ENCODE results near the gene TCF15. TPM values are rescaled to one million over a fixed set of nuclear protein-coding genes. Genes with fewer than 3 reads are reported as not detected.

TCF15 gene
- total RNA-seq, 1 donor from 2014 or later: 0.50 TPM

DNA sequence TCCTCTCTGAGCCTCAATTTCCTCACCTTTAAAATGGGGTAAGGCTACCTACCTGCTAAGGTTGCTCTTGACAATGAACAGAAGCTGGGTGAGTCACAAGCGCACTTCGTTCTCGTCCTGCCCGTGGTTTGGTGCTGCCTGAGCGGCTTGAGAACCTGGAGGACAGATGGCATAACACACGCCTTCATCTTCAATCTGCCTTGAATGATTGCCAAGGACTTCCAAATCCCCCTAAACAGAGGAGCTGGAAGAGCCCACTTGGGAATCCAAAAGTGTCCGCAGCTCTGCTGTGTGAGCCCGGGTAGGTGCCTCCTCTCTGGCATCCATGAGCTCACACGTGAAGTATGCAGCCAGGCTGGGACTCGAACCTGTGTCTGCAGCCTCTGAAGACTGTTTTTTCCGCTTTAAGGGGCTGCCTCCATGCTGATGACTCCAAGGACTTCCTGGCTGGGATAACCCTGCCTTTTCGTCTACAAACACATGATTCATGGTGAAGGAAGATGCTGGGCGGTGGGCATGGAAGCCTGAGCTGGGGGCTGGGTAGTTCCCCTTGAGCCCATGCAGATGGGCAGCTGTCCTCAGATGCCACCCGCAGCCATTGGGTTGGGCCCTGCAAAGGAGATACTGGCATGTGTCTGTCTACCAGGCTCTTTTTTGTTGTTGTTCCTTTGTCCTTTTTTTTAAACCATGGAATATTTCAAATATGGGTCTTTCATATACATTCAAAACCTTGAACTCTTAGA lies 41.3 kb downstream of the TCF15 start:
- no peak overlapping the region for H3K4me3 Mint-ChIP-seq (ENCODE audit: unreplicated experiment)
- H3K4me1 Mint-ChIP-seq (ENCODE audit: low read depth): peaks cover 18% of the 10 kb centered on the region
- no peaks in the 10 kb centered on the region for H3K36me3 Mint-ChIP-seq (ENCODE audit: low read depth)
- no peak for DNase-seq (ENCODE audit: low spot score)
- no peaks in the 10 kb centered on the region for H3K9me3 Mint-ChIP-seq (ENCODE audit: low read depth)
- H3K27me3 Mint-ChIP-seq (ENCODE audit: low read depth): peaks cover 38% of the 10 kb centered on the region
- no peak overlapping the region for H3K27ac Mint-ChIP-seq (ENCODE audit: unreplicated experiment)
- TF ChIP-seq, protein P1, sequence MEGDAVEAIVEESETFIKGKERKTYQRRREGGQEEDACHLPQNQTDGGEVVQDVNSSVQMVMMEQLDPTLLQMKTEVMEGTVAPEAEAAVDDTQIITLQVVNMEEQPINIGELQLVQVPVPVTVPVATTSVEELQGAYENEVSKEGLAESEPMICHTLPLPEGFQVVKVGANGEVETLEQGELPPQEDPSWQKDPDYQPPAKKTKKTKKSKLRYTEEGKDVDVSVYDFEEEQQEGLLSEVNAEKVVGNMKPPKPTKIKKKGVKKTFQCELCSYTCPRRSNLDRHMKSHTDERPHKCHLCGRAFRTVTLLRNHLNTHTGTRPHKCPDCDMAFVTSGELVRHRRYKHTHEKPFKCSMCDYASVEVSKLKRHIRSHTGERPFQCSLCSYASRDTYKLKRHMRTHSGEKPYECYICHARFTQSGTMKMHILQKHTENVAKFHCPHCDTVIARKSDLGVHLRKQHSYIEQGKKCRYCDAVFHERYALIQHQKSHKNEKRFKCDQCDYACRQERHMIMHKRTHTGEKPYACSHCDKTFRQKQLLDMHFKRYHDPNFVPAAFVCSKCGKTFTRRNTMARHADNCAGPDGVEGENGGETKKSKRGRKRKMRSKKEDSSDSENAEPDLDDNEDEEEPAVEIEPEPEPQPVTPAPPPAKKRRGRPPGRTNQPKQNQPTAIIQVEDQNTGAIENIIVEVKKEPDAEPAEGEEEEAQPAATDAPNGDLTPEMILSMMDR (IDR thresholded peaks at IDR 0.05): no peak

DNA sequence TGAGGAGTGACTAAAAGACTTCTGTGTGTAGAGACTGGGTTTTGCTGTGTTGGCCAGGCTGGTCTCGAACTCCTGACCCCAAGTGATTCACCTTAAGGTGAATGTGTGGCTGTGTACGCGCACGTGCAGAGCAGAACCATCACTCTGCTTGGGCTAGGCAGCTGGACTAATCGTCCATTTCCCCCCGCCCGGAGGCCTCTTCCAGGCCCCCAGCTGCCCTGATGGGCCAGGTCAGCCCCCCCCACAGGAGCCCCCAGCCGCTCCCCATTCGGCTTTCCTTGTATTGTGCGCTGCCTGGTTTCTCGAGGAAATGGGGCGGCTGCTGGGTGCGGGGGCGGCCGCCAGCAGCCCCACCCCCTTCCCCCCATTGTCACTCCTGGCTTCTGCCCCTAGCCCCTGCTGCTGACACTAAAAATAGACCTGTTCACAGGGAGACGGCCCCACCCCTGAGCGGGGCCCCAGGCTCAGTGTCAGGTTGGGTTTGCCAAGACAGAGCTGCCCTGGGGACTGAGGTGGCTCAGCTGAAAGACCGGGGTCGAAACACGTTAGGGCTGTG lies 41.9 kb downstream of the TCF15 start:
- Mint-ChIP-seq H3K27ac (ENCODE audit: unreplicated experiment) (no peak overlapping the region), H3K27me3 (ENCODE audit: low read depth) (peaks cover 31% of the 10 kb centered on the region), H3K9me3 (ENCODE audit: low read depth) (no peaks in the 10 kb centered on the region), H3K36me3 (ENCODE audit: low read depth) (no peaks in the 10 kb centered on the region), H3K4me1 (ENCODE audit: low read depth) (peaks cover 18% of the 10 kb centered on the region), H3K4me3 (ENCODE audit: unreplicated experiment) (no peak overlapping the region)
- TF ChIP-seq, protein P1 (IDR thresholded peaks at IDR 0.05): no peak
- no peak for DNase-seq (ENCODE audit: low spot score)

DNA sequence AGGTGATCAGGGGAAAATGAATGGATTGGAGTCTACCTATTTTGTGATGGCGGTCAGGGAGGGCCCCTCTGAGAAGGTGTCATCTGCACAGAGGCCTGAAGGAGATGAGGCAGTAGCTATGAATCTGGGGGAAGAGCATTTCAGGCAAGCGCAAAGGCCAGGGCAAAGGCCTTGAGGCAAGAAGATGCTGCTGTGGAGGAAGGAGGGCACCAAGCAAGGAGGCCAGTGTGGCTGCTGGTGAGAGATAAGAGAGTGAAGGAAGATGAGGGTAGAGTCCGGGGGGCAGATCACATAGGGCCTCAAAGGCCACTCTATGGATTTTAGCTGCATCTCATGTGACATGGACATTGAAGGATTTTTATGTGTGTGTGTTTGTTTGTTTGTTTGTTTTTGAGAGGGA lies 45.9 kb downstream of the TCF15 start:
- Mint-ChIP-seq H3K36me3 (ENCODE audit: low read depth) (no peaks in the 10 kb centered on the region), H3K4me1 (ENCODE audit: low read depth) (peaks cover 3% of the 10 kb centered on the region), H3K9me3 (ENCODE audit: low read depth) (no peaks in the 10 kb centered on the region), H3K27ac (ENCODE audit: unreplicated experiment) (no peak overlapping the region), H3K27me3 (ENCODE audit: low read depth) (peaks cover 40% of the 10 kb centered on the region), H3K4me3 (ENCODE audit: unreplicated experiment) (no peak overlapping the region)
- TF ChIP-seq, protein P1 (IDR thresholded peaks at IDR 0.05): no peak
- DNase-seq (ENCODE audit: low spot score): no peak

DNA sequence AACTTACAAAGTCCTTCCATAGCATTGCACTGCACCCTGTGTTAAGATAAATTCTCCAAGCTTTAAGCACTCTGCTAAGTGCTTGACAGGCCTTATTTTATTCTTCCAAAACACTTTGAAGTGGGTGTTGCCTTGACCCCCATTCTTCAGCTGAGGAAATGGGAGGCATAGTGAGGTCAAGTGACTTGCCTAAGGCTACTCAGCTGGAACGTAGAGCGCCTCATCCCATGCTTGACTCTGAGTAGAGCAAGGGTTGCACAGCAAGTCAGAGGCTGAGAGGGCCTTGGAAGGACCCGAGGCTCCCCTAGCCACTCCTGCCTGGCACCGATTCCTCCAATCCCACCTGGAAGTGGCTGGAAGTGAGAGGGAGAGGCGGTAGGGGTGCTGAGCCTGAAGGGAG lies 46.9 kb downstream of the TCF15 start:
- H3K9me3 Mint-ChIP-seq (ENCODE audit: low read depth): no peaks in the 10 kb centered on the region
- no peak for DNase-seq (ENCODE audit: low spot score)
- H3K36me3 Mint-ChIP-seq (ENCODE audit: low read depth): no peaks in the 10 kb centered on the region
- H3K27me3 Mint-ChIP-seq (ENCODE audit: low read depth): peaks cover 37% of the 10 kb centered on the region
- no peak overlapping the region for H3K27ac Mint-ChIP-seq (ENCODE audit: unreplicated experiment)
- no peaks in the 10 kb centered on the region for H3K4me1 Mint-ChIP-seq (ENCODE audit: low read depth)
- TF ChIP-seq, protein P1 (IDR thresholded peaks at IDR 0.05): no peak
- no peak overlapping the region for H3K4me3 Mint-ChIP-seq (ENCODE audit: unreplicated experiment)

DNA sequence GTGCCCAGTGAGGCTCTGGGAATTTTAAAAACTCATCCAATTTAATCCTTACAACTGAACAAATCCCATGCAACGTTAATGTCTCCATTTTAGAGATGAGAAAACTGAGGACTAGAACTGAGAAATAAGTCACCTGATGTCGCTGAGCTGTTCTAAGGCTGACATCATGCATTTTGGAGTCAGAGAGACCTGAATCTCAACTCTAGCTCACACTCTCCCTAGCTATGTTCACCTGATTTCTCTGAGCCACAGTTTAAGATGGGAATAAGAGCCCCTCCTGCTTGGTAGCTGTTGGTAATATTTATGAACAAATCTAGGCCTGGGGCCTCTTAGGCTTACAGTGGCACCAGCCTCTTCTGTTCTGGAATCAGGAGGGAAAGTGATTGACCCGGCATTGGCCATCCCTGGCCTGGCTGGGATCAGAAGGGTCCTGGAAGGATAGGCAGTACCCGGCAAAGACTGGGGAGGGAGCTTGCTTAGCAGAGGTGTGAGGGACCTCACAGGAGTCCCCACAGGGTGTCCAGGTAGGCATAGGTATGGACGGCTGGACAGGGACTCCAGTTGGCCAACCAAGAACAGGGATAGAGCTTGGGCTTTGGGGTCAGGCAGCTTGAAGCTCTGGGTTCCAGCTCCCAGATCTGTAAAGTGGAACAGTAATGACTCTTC lies 47.7 kb downstream of the TCF15 start:
- Mint-ChIP-seq H3K36me3 (ENCODE audit: low read depth) (no peaks in the 10 kb centered on the region), H3K27me3 (ENCODE audit: low read depth) (peaks cover 39% of the 10 kb centered on the region), H3K9me3 (ENCODE audit: low read depth) (no peaks in the 10 kb centered on the region), H3K4me1 (ENCODE audit: low read depth) (no peaks in the 10 kb centered on the region), H3K4me3 (ENCODE audit: unreplicated experiment) (no peak overlapping the region), H3K27ac (ENCODE audit: unreplicated experiment) (no peak overlapping the region)
- DNase-seq (ENCODE audit: low spot score): no peak
- TF ChIP-seq, protein P1 (IDR thresholded peaks at IDR 0.05): no peak

All from chondrocyte (in vitro differentiated cells).